ENCODE results near the gene ATP8B3. TPM values are rescaled to one million over a fixed set of nuclear protein-coding genes. Genes with fewer than 3 reads are reported as not detected.

ATP8B3 gene
- total and polyA plus RNA-seq, 9 of the 15 experiments (the other 6 are each of a cell fraction or from before 2014, with no cell fraction given) = 1.2 to 12.3 (median 3.8) TPM

DNA sequence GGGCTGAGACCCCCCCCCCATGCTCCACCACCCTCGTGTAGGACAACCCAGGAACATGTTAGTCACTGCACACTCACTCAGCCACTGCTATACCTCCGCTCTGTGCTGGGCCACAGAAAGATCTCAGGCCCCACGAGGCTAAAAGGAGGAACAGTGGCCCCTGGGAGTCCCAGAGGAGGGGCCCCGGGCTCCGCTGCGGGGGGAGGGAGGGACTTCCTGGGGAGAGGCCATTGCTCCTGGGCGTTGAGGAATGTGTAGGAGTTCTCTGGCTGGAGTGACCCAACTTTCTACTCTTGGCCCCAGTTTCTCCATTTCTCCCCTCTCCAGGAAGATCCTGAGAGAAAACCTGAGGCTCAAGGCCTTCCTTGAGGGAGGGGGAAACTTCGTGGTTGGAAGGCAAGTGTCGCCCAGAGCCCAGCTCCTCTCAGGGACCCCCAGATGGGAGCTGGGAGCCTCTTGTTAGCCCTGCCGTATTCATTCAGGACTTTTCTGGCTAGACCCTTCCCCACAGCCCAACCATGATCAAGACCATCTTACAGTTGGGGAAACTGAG is 45.2 kb downstream of the ATP8B3 start (continued):
- TF ChIP-seq, protein P1, sequence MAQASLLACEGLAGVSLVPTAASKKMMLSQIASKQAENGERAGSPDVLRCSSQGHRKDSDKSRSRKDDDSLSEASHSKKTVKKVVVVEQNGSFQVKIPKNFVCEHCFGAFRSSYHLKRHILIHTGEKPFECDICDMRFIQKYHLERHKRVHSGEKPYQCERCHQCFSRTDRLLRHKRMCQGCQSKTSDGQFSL (CRISPR knock-in tag; IDR thresholded peaks at IDR 0.05) = peak; percentile 7; the same call in 1 of the 2 replicates
- TF ChIP-seq, protein P1 (tag; IDR thresholded peaks at IDR 0.05) = no peak
- TF ChIP-seq, protein P2, sequence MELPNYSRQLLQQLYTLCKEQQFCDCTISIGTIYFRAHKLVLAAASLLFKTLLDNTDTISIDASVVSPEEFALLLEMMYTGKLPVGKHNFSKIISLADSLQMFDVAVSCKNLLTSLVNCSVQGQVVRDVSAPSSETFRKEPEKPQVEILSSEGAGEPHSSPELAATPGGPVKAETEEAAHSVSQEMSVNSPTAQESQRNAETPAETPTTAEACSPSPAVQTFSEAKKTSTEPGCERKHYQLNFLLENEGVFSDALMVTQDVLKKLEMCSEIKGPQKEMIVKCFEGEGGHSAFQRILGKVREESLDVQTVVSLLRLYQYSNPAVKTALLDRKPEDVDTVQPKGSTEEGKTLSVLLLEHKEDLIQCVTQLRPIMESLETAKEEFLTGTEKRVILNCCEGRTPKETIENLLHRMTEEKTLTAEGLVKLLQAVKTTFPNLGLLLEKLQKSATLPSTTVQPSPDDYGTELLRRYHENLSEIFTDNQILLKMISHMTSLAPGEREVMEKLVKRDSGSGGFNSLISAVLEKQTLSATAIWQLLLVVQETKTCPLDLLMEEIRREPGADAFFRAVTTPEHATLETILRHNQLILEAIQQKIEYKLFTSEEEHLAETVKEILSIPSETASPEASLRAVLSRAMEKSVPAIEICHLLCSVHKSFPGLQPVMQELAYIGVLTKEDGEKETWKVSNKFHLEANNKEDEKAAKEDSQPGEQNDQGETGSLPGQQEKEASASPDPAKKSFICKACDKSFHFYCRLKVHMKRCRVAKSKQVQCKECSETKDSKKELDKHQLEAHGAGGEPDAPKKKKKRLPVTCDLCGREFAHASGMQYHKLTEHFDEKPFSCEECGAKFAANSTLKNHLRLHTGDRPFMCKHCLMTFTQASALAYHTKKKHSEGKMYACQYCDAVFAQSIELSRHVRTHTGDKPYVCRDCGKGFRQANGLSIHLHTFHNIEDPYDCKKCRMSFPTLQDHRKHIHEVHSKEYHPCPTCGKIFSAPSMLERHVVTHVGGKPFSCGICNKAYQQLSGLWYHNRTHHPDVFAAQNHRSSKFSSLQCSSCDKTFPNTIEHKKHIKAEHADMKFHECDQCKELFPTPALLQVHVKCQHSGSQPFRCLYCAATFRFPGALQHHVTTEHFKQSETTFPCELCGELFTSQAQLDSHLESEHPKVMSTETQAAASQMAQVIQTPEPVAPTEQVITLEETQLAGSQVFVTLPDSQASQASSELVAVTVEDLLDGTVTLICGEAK (IDR thresholded peaks at IDR 0.05) = no peak; the same call in 1 of the 2 replicates
- TF ChIP-seq, protein P2 (CRISPR knock-in tag; IDR thresholded peaks at IDR 0.05) = no peak
- TF ChIP-seq ZNF146 (CRISPR knock-in tag; IDR thresholded peaks at IDR 0.05; ENCODE audit: unreplicated experiment) (no peak), NBN (IDR thresholded peaks at IDR 0.05; ENCODE audit: low read depth) (no peak), SMC3 (conservative IDR thresholded peaks at IDR 0.05; ENCODE audit: insufficient read depth, low read depth, low read length) (0 out of 2 replicates have a peak, but pooled peaks have one; percentile 2), ZSCAN29 (IDR thresholded peaks at IDR 0.05) (no peak), PATZ1 (CRISPR knock-in tag; IDR thresholded peaks at IDR 0.05; ENCODE audit: borderline replicate concordance) (no peak), CHD1 (IDR thresholded peaks at IDR 0.05; ENCODE audit: low read length) (no peak)
- TF ChIP-seq, protein P3, sequence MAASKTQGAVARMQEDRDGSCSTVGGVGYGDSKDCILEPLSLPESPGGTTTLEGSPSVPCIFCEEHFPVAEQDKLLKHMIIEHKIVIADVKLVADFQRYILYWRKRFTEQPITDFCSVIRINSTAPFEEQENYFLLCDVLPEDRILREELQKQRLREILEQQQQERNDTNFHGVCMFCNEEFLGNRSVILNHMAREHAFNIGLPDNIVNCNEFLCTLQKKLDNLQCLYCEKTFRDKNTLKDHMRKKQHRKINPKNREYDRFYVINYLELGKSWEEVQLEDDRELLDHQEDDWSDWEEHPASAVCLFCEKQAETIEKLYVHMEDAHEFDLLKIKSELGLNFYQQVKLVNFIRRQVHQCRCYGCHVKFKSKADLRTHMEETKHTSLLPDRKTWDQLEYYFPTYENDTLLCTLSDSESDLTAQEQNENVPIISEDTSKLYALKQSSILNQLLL (CRISPR knock-in tag; IDR thresholded peaks at IDR 0.05; ENCODE audit: borderline replicate concordance) = no peak
